GM10248 (cell line): ENCODE measurements around the gene YTHDF1.

ENCODE experiments used
- CTCF ChIA-PET: fragments of 300-600 bp; sonication (Branson Sonifier 250); formaldehyde crosslinking; extraction: SDS; loops from one replicate; lab custom pipeline; 2021; ENCODE audit warnings: antibody characterized with exemption; lab: Yijun Ruan, JAX
- POLR2A ChIA-PET: fragments of 350-650 bp; sonication (Branson Sonifier 250); formaldehyde crosslinking; extraction: SDS; loops from one replicate; lab custom pipeline; 2020; ENCODE audit warnings: antibody characterized with exemption; lab: Yijun Ruan, JAX
- DNase-seq: peaks from one replicate; pipeline ENCODE4 v3.0.0; 2012; ENCODE audit errors: extremely low spot score
- CTCF ChIP-seq: IDR thresholded peaks from 2 replicates; pipeline ENCODE4 v1.5.1; 2012; ENCODE audit warnings: mild to moderate bottlenecking, low read depth; ENCODE audit errors: extremely low read depth, missing control alignments, control extremely low read depth

YTHDF1 gene

GRCh38 chr20:63166193-63167020 is 49.5 kb downstream of the YTHDF1 start:
- CTCF ChIA-PET, result no interaction called here
- no peak for DNase-seq
- POLR2A ChIA-PET, result no interaction called here
- TF ChIP-seq CTCF, result no peak

GRCh38 chr20:63165356-63166192 is 50.4 kb downstream of the YTHDF1 start:
- ChIA-PET CTCF (no interaction called here), POLR2A (no interaction called here)
- DNase-seq, result no peak
- TF ChIP-seq CTCF, result no peak

GRCh38 chr20:63164484-63165355 is 51.2 kb downstream of the YTHDF1 start:
- no peak for DNase-seq
- no peak for TF ChIP-seq CTCF
- POLR2A ChIA-PET, result interaction anchor here (0.6 kb wide), 1 partner anchor 778 kb away, joined by 5 read pairs; the partner anchor contains the start of gene RPS21
- CTCF ChIA-PET, result no interaction called here

DNA sequence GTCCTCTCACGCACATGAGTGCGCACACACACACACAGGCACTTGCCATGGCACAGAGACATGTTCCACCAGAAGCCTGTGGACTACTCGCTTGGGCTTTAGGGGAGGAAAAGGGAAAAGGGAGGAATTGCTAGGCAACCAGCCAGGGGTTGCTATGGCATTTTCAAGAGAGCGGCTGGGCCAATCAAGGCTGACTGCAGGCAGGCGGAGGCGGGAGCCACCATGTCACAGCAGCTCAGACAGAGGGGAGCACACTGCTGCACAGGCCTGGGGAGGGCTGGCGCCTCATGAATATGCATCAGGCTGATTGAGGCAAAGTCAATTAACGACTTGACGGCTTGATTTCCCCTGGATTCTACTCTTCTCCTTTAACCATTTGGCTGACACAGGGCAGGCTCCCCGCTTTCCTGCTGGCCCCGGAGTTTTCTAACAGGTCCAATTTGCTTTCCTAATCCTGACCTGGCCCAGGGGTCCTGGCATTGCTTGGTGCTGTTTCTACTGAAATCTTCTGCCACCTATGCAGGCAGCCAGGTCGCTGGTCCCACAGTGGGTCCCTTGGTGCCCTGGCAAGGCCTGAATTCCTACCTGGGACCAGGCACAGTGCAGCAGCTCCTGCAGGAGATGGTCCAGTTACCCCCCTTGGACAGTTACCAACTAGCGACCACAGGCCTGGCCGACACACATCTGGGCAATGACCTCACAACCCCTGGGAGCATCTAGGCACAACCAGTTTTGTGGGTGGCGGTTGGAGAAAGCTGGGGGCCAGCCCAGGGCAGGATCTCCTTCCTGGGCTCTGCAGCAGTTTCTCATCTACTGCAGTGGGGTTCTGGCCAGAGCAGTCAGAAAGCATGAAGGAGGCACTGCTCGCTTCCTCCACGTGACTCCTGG is 52.1 kb downstream of the YTHDF1 start:
- ChIA-PET CTCF (interaction anchor here (1.0 kb wide), 1 partner anchor 19 kb away, joined by 3 read pairs; no protein-coding TSS in a partner anchor), POLR2A (interaction anchor here (0.6 kb wide), 1 partner anchor 777 kb away, joined by 5 read pairs; the partner anchor contains the start of gene RPS21)
- TF ChIP-seq CTCF, result no peak
- no peak for DNase-seq

DNA sequence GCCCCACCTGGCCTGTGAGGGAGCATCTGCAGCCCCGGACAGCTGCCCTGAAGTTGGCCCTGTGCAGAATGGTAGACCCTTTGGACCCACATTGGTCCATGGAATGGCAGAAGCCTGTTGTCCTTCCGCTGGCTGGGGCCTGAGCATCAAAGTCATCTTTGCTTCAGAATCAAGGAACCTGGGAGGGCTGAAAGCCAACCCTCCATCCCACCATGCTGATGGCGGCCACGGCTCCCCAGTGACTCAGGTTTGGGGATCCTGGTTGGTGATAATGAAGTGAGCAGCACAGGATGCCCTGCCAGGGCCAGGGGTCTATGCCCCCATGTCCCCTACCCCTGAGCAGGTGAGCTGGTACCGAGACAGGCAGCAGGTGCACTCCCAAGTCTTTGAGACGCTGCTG is 52.8 kb downstream of the YTHDF1 start:
- no peak for TF ChIP-seq CTCF
- DNase-seq, result no peak
- CTCF ChIA-PET, result interaction anchor here (1.0 kb wide), 1 partner anchor 20 kb away, joined by 3 read pairs; no protein-coding TSS in a partner anchor
- POLR2A ChIA-PET, result no interaction called here
